ENCODE data around the gene LHX8. TPM values are rescaled to one million over a fixed set of nuclear protein-coding genes. Genes with fewer than 3 reads are reported as not detected.
A peak's percentile ranks its signal among the peaks of the same experiment; 100 is the strongest.

LHX8 gene
- total and polyA plus RNA-seq, 9 of the 15 experiments (the other 6 are each of a cell fraction or from before 2014, with no cell fraction given): not detected

GRCh38 chr1:75203415-75204277 lies 69.5 kb downstream of the LHX8 start:
- ChIA-PET POLR2A (no interaction called here), CTCF (ENCODE audit: low intra/inter-chr PET ratio) (interaction anchor here (0.7 to 5.2 kb wide), 2 partner anchors 432 to 945 kb away, joined by 3 to 53 read pairs; no protein-coding TSS in a partner anchor)
- BruUV-seq (replicated peaks): no TSS peak
- DNase-seq (ENCODE audit: extremely low read depth in 1 of 4, low spot score in 3 of 4) (peak; percentile 35 to 44 (median 42)), FAIRE-seq (peak; percentile 87), ATAC-seq (peak; percentile 92)
- Histone ChIP-seq H3K27me3 (ENCODE audit: control insufficient read depth in 2 of 2, insufficient read depth in 2 of 2, low read length in 2 of 2) (no peaks in the 10 kb centered on the region), H3K9me3 (replicated peaks; ENCODE audit: control insufficient read depth, insufficient read depth, low read depth, low read length) (no peaks in the 10 kb centered on the region), H3K4me1 (replicated peaks in 1 of 2; ENCODE audit: control insufficient read depth in 2 of 2, insufficient read depth in 2 of 2, low read length in 2 of 2) (no peaks in the 10 kb centered on the region), H3K79me2 (ENCODE audit: control insufficient read depth, insufficient read depth, low read length) (no peaks in the 10 kb centered on the region), H3K27ac (ENCODE audit: extremely low read depth, low read depth, low read length) (no peak overlapping the region), H3K9me1 (ENCODE audit: control insufficient read depth, insufficient read depth, low read length) (no peaks in the 10 kb centered on the region), H3K4me2 (ENCODE audit: insufficient read depth, low read length) (no peak overlapping the region), H3K4me3 (no peak overlapping the region), H3K9ac (ENCODE audit: insufficient read depth in 1 of 2, low read depth in 2 of 2, low read length in 2 of 2) (no peak overlapping the region), H2AFZ (ENCODE audit: low read depth, low read length) (no peak overlapping the region), H3K36me3 (ENCODE audit: control insufficient read depth, insufficient read depth, low read length) (no peaks in the 10 kb centered on the region), H4K20me1 (replicated peaks; ENCODE audit: control insufficient read depth, insufficient read depth, low read length) (no peaks in the 10 kb centered on the region)
- intact Hi-C loops (cut with micrococcal nuclease) (loop anchor here (1.0 to 5.0 kb wide), 2 partner anchors 71 to 431 kb away; partner anchors contain the start of gene LHX8), in situ Hi-C loops (cut with MboI) (loop anchor here (10.0 kb wide), 1 partner anchor 439 kb away; no protein-coding TSS in a partner anchor)
- 3% methylated on average over 8 of the region's 8 CpGs for WGBS (ENCODE audit: insufficient coverage, low coverage, missing lambda C conversion rate)
- no peak for TF ChIP-seq ARNT (IDR thresholded peaks at IDR 0.05)
- no peak for TF ChIP-seq ZKSCAN1 (IDR thresholded peaks at IDR 0.05; ENCODE audit: low read depth, low read length)
- peak; percentile 75 to 98 (median 93); a peak in 5 of 6 replicates for TF ChIP-seq CTCF (IDR thresholded peaks at IDR 0.05 in 2 of 3, conservative IDR thresholded peaks at IDR 0.05 in 1 of 3; ENCODE audit: insufficient read depth in 2 of 3, low read depth in 1 of 3, low read length in 3 of 3)
- 0 out of 2 replicates have a peak, but pooled peaks have one; percentile 22 for TF ChIP-seq NCOA6 (IDR thresholded peaks at IDR 0.05)
- TF ChIP-seq FOXA3 (CRISPR knock-in tag; conservative IDR thresholded peaks at IDR 0.05 in 1 of 2, IDR thresholded peaks at IDR 0.05 in 1 of 2): peak in 1 of 2 experiments; percentile 75; a peak in 2 of 4 replicates
- peak; percentile 76 for TF ChIP-seq ARID2 (IDR thresholded peaks at IDR 0.05)
- TF ChIP-seq DEAF1 (CRISPR knock-in tag; IDR thresholded peaks at IDR 0.05): 0 out of 2 replicates have a peak, but pooled peaks have one; percentile 41
- TF ChIP-seq MTF1 (CRISPR knock-in tag; IDR thresholded peaks at IDR 0.05; ENCODE audit: borderline replicate concordance): no peak
- TF ChIP-seq CREB3 (tag; conservative IDR thresholded peaks at IDR 0.05; ENCODE audit: low read depth): no peak
- peak; percentile 52 to 53; a peak in 1 of 4 replicates for TF ChIP-seq FOXK2 (conservative IDR thresholded peaks at IDR 0.05 in 1 of 2, IDR thresholded peaks at IDR 0.05 in 1 of 2; ENCODE audit: low read depth in 2 of 2)
- peak; percentile 60 for TF ChIP-seq SMC3 (conservative IDR thresholded peaks at IDR 0.05; ENCODE audit: insufficient read depth, low read depth, low read length)
- TF ChIP-seq CC2D1A (IDR thresholded peaks at IDR 0.05): peak; percentile 45; the same call in 1 of the 2 replicates
- no peak for TF ChIP-seq PREB (CRISPR knock-in tag; IDR thresholded peaks at IDR 0.05)
- peak; percentile 64 to 85 for TF ChIP-seq RAD21 (CRISPR knock-in tag; conservative IDR thresholded peaks at IDR 0.05 in 1 of 2, IDR thresholded peaks at IDR 0.05 in 1 of 2)
